Effector memory CD4-positive, alpha-beta T cell (primary cell): ENCODE data around the gene CCDC3.

ENCODE experiments used
- DNase-seq, 3 donors: peaks; one replicate each; pipeline ENCODE4 v3.0.0-alpha.2; 2020
- H3K27ac ChIP-seq: 2 replicates; pipeline ENCODE4 v1.7.0; 2013; ENCODE audit warnings: mild to moderate bottlenecking, low read length, moderate library complexity; ENCODE audit not compliant: insufficient read depth, poor library complexity, severe bottlenecking
- H3K27me3 ChIP-seq: replicated peaks from 2 replicates; pipeline ENCODE4 v1.7.0; 2013; ENCODE audit warnings: mild to moderate bottlenecking, low read length; ENCODE audit not compliant: insufficient read depth, control insufficient read depth, poor library complexity, severe bottlenecking
- H3K36me3 ChIP-seq: 2 replicates; pipeline ENCODE4 v1.7.0; 2013; ENCODE audit warnings: mild to moderate bottlenecking, low read length, moderate library complexity; ENCODE audit not compliant: control insufficient read depth, insufficient read depth
- H3K4me1 ChIP-seq: 2 replicates; pipeline ENCODE4 v1.7.0; 2013; ENCODE audit warnings: low read length, mild to moderate bottlenecking; ENCODE audit not compliant: control insufficient read depth, insufficient read depth, poor library complexity, severe bottlenecking
- H3K4me3 ChIP-seq: 2 replicates; pipeline ENCODE4 v1.7.0; 2013; ENCODE audit warnings: low read length, low read depth, mild to moderate bottlenecking; ENCODE audit not compliant: insufficient read depth, poor library complexity, severe bottlenecking
- H3K9me3 ChIP-seq: 2 replicates; pipeline ENCODE4 v1.7.0; 2013; ENCODE audit warnings: mild to moderate bottlenecking, low read length, moderate library complexity; ENCODE audit not compliant: control insufficient read depth

CCDC3 gene

DNA sequence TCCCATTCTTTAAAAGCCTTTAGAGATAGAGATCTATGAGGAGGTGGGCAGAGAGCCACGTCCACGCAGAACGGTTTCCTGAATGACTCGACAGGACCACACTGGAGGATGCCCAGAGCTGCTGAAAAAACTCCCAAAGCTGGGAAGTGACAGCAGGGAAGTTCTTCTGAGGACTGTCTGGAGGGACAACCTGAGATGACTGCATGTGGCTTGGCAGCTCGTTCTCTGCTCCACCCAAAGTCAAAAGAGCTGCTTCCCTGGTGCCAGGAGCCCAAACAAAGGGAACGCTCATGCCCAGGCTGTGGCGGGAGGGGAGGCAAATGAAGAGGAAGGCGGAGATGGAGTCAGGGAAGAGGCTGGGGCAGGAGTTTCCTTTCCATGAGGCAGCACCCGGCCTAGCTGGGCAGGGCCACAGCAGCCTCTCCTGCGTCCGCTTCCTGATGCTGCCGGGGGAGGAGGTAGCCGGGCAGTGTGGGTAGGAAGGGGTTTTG, 95.4 kb downstream of the CCDC3 start:
- no peak overlapping the region for H3K27ac ChIP-seq
- no peaks in the 10 kb centered on the region for H3K9me3 ChIP-seq
- no peak for DNase-seq
- H3K36me3 ChIP-seq, result no peaks in the 10 kb centered on the region
- H3K4me3 ChIP-seq, result no peak overlapping the region
- H3K4me1 ChIP-seq, result no peaks in the 10 kb centered on the region
- no peaks in the 10 kb centered on the region for H3K27me3 ChIP-seq

DNA sequence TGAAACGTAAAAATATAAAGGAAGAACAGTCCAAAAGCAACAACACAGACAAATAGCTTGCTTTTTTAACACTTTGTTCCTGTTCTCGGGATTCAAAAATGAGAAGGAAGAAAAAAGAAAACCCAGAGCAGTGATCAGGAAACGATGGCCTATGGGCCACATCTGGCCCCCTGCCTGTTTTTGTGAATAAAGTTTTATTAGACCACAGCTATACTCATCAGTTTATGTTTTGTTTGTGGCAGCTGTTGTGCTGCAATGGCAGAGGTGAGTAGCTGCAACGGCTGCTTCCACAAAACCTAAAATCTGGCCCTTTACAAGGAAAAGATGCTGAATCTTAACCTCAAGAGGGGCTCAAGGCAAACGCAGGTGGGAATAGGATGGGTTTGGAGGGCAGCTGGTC, 96.4 kb downstream of the CCDC3 start:
- Histone ChIP-seq H3K4me1 (no peaks in the 10 kb centered on the region), H3K4me3 (no peak overlapping the region), H3K27ac (no peak overlapping the region), H3K9me3 (no peaks in the 10 kb centered on the region), H3K27me3 (no peaks in the 10 kb centered on the region), H3K36me3 (no peaks in the 10 kb centered on the region)
- no peak for DNase-seq

DNA sequence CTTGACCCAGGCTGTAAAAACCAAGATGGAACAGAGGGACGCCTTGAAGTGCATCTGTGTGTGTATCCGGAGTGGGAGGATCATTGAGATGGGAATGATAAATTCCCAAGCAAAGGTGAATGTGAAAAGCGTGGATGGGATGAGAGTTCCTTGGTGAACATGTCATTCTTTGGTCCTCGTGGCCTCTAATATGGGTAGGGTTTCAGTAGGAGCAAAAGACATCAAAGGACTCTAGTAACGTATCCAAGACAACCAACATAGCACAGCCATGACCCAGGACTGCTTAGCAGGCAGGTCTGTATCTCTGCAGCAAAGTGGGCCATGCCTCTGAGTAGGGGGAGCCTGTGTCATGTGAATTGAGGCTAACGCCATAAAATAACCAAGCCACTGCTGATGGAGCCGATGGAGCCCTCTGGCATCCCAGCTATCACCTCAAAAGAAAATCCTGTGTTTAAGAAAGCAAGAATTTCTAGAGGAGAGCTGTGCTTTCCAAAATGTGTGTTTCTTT, 98.6 kb downstream of the CCDC3 start:
- no peak for DNase-seq
- H3K27me3 ChIP-seq, result no peaks in the 10 kb centered on the region

DNA sequence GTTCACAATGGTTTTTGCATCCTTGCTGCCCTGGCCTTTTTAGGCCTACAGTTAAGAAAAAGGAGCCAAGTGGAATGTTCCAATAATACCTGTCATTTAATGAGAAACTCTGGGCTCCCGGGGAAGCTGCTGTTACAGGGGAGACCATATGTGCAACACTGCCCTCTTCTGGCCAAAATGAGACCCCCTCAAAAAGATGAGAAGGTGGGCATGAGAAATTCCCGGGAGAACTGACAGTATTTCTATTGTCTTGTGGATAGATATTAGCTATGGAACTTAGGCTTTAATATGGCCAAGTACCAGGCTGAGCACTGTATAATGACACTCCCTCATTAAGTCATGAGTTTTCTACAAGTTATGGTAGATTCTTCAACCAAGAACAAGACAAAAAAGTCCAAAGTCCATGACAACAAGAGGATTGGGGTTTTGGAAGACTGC, 99.4 kb downstream of the CCDC3 start:
- Histone ChIP-seq H3K9me3 (no peaks in the 10 kb centered on the region), H3K27ac (no peak overlapping the region), H3K4me1 (no peaks in the 10 kb centered on the region), H3K36me3 (no peaks in the 10 kb centered on the region), H3K27me3 (no peaks in the 10 kb centered on the region), H3K4me3 (no peak overlapping the region)
- peak in 1 of 3 donors; percentile 21 for DNase-seq

More for the DNA sequence above, 98.6 kb downstream of the CCDC3 start:
- H3K36me3 ChIP-seq, result no peaks in the 10 kb centered on the region
- no peaks in the 10 kb centered on the region for H3K9me3 ChIP-seq
- no peaks in the 10 kb centered on the region for H3K4me1 ChIP-seq
- H3K4me3 ChIP-seq, result no peak overlapping the region
- H3K27ac ChIP-seq, result no peak overlapping the region

DNA sequence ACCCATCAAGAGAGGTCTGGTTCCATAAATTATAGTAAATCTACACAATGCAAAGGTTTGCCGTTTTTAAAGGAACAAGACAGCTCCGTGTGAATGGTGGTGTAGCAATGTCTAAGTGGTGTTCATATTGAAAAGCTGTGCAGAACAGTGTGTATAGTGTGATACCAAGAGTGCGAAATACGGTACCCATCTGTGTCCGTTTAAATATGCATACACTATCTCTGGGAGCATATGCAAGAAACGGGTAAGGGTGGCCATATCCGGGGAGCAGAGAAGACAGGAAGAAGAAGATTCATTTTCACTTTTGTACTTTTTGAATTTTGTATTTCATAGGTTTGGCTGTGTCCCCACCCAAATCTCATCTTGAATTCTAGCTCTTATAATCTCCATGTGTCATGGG, 102.0 kb downstream of the CCDC3 start:
- H3K9me3 ChIP-seq, result no peaks in the 10 kb centered on the region
- H3K4me1 ChIP-seq, result no peaks in the 10 kb centered on the region
- no peaks in the 10 kb centered on the region for H3K27me3 ChIP-seq
- H3K36me3 ChIP-seq, result no peaks in the 10 kb centered on the region
- no peak overlapping the region for H3K27ac ChIP-seq
- H3K4me3 ChIP-seq, result no peak overlapping the region
- no peak for DNase-seq

DNA sequence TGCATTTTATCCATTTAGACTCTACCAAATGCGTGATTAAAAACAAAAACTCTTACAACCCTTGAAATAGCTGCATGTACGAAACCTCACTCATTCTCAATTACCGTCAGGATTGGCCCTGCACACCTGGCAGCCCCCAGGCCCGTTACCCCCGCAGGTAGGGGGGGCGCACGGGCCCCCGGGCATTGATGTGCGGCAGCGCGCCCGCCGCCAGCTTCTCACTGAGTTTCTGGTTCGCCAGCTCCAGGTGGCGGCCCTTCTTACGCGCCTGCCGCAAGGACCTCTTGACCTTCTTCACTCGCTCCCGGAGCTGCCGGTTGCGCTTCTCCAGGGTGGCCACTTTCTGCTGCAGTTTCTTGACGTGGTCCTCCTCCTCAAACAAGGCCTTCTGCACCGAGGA, 103.2 kb downstream of the CCDC3 start:
- Histone ChIP-seq H3K4me3 (no peak overlapping the region), H3K27me3 (no peaks in the 10 kb centered on the region), H3K27ac (no peak overlapping the region), H3K36me3 (no peaks in the 10 kb centered on the region), H3K9me3 (no peaks in the 10 kb centered on the region), H3K4me1 (no peaks in the 10 kb centered on the region)
- DNase-seq, result no peak

DNA sequence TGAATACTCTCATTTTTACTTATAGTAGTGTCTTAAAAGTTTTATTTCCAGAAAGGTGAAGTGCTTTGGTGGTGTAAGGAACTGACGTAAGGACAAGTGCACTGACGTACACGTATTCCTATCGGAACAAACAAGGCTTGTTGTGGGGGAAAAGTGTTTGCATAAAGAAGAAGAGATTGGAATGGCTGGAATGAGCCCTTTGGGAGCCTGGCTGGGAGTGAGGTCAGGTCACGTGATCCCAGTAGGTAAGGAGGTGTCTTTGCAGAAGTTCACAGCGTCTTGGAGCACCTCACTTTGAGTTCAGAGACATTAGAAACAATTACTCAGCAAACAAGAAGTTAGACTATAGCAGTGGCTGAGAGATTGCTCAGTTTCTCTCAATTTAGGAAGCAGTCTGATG, 104.2 kb downstream of the CCDC3 start:
- Histone ChIP-seq H3K4me3 (no peak overlapping the region), H3K4me1 (no peaks in the 10 kb centered on the region), H3K27ac (no peak overlapping the region), H3K9me3 (no peaks in the 10 kb centered on the region), H3K36me3 (no peaks in the 10 kb centered on the region), H3K27me3 (no peaks in the 10 kb centered on the region)
- DNase-seq, result no peak

DNA sequence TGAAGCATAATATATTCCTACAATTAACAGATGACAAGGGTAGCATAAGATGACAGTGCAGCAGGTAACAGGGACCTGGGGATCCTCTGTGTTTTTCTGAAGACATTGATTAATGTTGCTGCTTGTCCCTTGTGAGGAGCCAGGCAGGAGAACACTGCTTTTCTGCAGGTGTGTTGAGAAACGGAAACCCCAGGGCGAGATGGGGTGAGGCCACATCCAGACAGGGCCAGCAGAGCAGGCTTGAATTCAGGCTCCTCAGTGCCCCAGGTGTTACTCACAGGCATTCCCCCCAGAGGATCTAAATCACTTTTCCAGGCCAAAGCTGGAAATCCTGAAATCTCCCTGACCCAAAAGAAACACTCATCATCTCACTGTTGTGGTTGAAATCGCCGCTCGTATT, 105.3 kb downstream of the CCDC3 start:
- no peaks in the 10 kb centered on the region for H3K36me3 ChIP-seq
- no peak for DNase-seq

DNA sequence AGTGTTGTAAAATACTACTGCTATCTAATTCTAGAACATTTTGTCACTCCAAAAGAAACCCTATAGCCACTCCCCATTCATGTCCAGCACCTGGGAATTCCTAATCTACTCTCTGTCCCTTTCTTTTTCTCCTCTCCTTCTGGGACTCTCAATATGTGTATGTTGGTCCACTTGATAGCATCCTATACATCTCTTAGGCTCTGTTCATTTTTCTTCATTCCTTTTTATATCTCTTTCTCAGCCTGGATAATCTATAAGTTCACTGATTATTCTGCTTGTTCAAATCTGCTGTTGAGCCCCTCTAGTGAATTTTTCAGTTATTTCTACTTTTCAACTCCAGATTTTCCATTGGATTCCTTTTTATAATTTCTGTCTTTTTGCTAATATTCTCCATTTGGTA, 108.6 kb downstream of the CCDC3 start:
- DNase-seq, result no peak
- no peaks in the 10 kb centered on the region for H3K27me3 ChIP-seq
- no peaks in the 10 kb centered on the region for H3K9me3 ChIP-seq
- no peaks in the 10 kb centered on the region for H3K36me3 ChIP-seq
- H3K27ac ChIP-seq, result no peak overlapping the region
- no peak overlapping the region for H3K4me3 ChIP-seq
- H3K4me1 ChIP-seq, result no peaks in the 10 kb centered on the region

More for the DNA sequence above, 105.3 kb downstream of the CCDC3 start:
- H3K9me3 ChIP-seq, result no peaks in the 10 kb centered on the region
- H3K27me3 ChIP-seq, result no peaks in the 10 kb centered on the region
- no peaks in the 10 kb centered on the region for H3K4me1 ChIP-seq
- H3K27ac ChIP-seq, result no peak overlapping the region
- H3K4me3 ChIP-seq, result no peak overlapping the region

DNA sequence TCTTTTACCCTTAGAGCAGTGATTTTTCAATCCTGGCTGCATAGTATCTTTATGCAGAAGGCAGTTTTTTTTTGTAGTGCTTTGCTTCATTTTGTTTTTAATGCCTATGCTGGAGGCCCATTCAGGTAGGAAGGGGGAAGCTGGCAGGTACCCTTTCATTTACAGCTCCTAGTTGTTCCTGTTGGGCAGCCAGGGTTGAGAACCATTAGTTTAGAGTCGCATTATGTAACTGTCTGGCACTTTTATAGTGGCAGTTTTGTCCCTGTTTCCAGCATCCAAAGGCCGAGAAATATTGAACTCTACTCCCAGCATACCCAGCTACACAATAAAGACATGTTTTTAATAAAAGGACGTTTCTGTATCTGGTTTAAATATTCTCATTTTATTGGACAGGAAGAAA, 110.6 kb downstream of the CCDC3 start:
- Histone ChIP-seq H3K4me1 (no peaks in the 10 kb centered on the region), H3K4me3 (no peak overlapping the region), H3K9me3 (no peaks in the 10 kb centered on the region), H3K27ac (no peak overlapping the region), H3K36me3 (no peaks in the 10 kb centered on the region), H3K27me3 (no peaks in the 10 kb centered on the region)
- DNase-seq, result no peak
